Activated T-cell treated with anti-CD3 and anti-CD28 coated beads for 24 hours (primary cell): ENCODE measurements around the gene SUMO2.
"Not testable (repeated sequence)": the region's sequence is repeated elsewhere in the genome, so short reads cannot be mapped to it uniquely, and the experiment has no call there.

Experiments
- DNase-seq: peaks from one replicate; pipeline ENCODE4 v3.0.0-alpha.2; 2020; ENCODE audit warnings: low read depth

SUMO2 gene

GRCh38 chr17:75144816-75145512 is 37.8 kb downstream of the SUMO2 start:
- DNase-seq = no peak

GRCh38 chr17:75142236-75142971 is 40.4 kb downstream of the SUMO2 start:
- no peak for DNase-seq

DNA sequence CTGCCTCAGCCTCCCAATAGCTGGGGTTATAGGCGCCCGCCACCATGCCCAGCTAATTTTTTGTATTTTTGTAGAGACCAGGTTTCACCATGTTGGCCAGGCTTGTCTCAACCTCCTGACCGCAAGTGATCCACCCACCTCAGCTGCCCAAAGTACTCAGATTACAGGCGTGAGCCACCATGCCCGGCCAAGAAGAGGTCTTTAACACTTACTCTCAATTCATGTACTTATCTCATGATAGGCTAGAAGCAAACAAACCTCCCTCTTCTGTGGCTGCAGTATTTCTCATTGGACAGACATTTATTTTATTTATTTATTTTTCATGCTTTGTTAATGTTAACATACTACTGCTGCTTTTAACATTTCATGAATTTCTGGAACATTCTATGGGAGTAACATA is 44.2 kb downstream of the SUMO2 start:
- DNase-seq = no peak

DNA sequence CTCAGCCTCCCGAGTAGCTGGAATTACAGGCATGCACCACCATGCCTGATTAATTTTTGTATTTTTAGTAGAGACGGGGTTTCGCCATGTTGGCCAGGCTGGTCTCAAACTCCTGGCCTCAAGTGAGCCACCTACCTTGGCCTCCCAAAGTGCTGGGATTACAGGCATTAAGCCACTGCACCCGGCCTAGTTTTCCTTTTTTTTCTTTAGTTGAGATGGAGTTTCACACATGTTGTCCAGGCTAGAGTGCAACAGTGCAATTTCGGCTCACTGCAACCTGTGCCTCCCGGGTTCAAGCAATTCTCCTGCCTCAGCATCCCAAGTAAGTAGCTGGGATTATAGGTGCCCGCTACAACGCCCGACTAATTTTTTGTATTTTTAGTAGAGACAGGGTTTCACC is 45.0 kb downstream of the SUMO2 start:
- DNase-seq = not testable (repeated sequence)

DNA sequence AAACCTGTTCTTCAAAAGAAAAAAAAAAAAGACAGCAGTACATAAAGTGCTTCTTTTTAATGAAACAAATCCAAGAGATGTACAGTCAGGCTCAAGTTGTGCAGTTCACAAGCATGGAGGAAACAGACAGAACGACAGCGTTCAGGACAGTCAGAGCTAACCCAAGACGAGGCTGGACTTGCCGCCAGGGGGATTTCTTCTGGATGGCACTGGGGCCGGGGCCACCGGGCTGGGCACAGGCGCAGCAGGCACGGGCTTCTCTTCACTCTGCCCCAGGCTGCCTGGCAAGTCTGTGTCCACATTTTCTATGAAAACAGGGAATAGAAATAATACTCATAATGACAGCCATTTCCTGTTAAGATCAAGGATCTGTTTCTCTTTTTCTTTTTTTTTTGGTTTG is 46.8 kb downstream of the SUMO2 start:
- DNase-seq = no peak

DNA sequence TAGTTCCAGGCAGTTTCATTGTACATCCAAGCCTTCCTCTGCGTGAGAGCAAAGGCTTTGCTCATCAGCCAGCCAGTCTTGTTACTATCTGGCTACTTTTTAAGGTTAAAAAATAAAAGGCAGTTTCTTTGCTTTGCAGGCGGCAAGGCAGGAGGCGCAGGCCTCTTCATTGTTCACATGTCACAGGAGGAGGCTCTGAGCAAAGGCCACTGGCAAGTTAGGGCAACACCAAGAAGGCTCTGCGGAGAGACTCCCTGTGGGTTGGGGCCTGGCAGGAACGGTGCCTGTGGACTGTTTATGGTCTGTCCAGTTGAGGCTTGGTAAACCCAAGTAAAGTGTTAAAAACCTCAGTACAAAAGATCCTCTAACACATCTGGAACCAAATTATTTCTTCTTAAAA is 47.3 kb downstream of the SUMO2 start:
- DNase-seq = no peak

- not testable (repeated sequence) for DNase-seq
Observed at GRCh38 chr17:75133607-75134347, 49.0 kb downstream of the SUMO2 start.

GRCh38 chr17:75133001-75133400 is 49.8 kb downstream of the SUMO2 start:
- DNase-seq = no peak

DNA sequence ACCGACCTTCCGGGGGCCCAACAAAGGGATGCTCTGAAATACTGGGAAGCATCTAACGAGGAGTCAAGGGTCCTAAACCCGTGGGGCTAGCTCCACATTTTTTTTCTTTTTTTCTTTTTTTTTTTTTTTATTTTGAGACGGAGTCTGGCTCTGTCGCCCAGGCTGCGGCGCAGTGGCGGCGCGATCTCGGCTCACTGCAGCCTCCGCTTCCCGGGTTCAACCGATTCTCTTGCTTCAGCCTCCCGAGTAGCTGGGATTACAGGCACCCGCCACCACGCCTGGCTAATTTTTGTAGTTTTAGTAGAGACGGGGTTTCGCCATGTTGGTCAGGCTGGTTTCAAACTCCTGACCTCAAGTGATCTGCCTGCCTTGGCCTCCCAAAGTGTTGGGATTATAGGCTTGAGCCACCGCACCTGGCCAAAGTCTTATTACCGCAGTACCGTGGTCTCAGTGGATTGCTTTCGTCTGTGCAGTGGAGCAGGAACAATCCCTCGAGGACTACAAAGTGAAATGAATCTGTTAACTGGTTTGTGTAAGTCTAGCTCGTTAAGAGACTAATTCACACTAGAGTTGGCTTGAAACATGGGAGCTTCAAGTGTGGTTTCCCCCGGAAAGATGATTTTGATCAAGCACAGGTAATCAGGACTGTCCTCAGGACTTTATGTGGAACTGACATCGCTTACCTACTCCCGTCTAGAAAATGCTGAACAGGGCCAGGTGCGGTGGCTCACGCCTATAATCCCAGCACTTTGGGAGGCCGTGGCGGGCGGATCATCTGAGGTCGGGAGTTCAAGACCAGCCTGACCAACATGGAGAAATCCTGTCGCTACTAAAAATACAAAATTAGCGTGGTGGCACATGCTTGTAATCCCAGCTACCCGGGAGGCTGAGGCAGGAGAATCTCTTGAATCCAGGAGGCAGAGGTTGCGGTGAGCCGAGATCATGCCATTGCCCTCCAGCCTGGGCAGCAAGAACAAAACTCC is 50.5 kb downstream of the SUMO2 start:
- DNase-seq = not testable (repeated sequence)

DNA sequence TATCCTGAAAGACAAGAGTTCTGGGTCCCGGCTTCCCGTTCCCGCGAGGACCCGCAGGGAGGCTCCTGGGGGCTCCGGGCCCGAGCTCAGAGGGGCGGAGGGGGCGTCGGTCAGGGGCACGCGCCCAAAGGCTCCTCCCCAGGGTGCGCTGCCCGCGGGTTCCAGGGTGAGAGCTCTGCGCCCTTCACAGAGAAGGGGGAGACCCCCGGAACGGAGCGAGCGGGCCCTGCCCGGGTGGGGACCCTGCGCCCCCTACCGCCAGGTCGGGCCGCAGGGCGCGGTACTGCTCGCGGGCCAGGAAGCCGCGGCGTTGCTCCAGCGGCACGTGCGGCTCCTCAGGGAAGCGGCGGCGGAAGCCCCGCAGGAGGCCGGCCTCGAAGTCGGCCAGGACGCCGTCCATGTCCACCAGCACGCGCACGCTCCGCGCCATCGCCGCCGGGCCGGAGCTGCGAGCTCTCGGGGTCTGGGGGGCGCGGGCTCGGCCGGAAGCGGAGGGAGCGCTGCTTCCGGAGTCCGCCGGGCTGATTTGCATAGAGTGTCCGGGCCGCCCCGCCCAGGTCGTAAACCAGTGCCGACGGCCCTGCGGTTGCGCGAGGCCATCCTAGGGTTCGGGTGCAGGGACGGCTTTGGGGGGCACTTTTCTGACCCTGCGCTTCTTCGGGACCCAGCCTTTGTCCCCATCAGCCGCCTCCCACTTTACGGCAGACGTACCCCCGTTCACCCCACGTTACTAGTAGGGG is 51.3 kb downstream of the SUMO2 start, which contains the start of gene NT5C:
Gene NT5C, minus strand, starts transcription at position 465 of the 740 bp plus-strand sequence. Its CDS starts 35 bp downstream, at position 430.
- DNase-seq = peak; percentile 66

DNA sequence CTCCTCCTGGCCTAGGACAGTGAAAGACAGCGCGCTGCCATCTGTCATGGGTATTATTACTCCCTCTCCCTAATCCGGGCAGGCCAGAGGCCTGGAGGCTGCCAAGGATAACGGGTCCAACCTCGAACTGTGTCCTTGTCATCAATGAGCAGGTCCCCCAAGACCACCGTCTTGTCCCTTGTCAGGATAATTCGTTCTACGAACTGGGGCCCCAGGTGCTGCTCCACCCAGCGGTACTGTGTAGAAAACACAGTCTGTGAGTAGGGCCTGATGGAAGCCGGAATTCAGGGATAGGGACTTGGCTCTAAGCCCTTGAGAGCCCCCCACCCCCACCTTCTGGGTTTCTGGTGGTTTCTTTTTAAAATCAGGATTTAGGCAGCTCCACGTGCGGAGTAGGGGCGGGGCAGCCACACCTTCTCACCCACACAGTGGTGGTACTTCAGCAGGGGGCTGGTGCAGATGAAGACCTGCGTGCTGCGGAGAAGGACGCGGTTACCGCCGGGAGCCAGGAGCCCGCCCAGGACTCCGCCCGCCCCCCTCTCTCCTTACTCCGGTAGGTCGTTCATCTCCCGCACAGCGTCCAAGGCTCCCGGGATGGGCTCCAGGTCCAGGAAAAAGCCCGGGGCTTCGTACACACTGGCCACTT is 52.0 kb downstream of the SUMO2 start:
- DNase-seq = peak; percentile 46

DNA sequence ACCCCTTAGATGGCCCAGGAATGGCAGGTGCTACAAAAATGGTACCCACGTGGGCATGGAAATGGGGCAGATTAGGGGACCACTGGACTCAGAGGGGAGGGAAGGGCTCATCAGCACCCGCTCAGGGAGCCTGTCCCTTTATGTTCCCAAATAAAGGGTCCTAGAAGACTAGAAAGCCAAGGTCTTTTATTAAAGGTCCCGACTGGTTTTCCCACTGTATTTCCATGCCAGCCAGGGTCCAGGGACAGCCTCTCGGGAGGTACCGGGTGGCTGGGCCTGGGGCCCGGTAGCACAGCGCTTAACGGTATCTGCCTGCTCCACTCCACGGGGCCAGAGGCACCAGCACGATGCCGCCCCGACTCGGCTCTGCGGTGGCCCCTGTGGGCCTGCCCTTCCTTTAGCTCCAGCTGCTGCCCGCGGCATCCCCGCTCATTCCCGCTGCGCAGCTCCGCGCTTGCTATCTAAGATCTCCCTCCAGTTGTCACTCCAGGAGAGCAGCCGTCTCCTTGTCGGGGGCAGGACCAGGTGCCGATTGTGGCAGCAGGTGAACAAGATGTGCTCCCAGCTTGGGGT is 52.6 kb downstream of the SUMO2 start:
- DNase-seq = no peak

DNA sequence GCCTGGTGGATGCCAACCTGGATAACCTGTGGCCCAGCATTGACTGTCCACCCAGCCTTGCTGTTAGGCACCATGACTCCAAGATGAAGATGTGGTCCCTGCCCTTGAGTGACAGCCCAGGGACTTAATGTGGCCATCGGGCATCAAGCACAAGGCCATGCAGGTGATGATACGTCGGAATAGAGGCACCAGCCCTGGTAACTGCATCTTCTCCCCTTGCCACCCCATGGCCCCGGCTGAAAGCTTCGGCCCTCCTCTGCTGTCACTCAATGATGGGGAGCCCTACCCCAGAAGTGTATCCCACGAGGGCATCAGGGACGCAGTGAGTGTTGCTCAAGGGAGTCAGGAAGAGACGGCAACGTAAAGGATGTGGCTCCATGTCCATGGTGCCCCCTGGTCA is 53.2 kb downstream of the SUMO2 start:
- no peak for DNase-seq

DNA sequence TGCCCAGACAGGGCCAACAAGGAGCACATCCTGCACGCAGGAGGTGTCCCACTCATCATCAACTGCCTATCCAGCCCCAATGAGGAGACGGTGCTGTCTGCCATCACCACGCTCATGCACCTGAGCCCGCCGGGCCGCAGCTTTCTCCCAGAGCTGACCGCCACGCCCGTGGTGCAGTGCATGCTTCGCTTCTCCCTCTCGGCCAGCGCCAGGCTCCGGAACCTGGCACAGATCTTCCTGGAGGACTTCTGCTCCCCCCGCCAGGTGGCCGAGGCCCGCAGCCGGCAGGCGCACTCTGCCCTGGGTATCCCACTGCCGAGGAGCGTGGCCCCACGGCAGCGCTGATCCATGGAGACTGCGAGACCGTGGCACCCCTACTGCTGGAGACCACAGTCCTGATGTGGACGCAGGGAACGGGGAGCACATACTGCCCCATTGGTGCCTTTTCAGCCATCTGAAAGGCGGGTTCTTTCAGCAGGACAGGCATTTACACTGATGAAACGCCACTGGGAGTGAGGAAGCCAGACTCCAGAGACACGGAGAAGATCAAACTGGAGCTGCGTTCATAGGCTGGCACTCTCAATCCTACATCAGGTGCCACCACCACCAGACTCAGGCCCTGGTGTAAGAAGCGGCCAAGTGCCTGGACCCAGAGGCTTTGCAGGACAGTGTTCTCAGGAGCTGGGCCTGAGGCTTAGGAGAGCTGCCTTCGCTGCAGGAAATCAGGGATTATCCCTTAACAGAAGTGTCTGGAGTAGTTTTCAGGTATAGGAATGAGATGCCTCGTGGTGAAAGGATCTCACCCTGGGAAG is 53.9 kb downstream of the SUMO2 start:
- DNase-seq = no peak

GRCh38 chr17:75127936-75128335 is 54.8 kb downstream of the SUMO2 start:
- not testable (repeated sequence) for DNase-seq

- no peak for DNase-seq
Observed at GRCh38 chr17:75126954-75127353, 55.8 kb downstream of the SUMO2 start.

GRCh38 chr17:75125984-75126383 is 56.8 kb downstream of the SUMO2 start:
- DNase-seq = no peak

GRCh38 chr17:75124819-75125162 is 58.0 kb downstream of the SUMO2 start:
- no peak for DNase-seq
